Ishikawa (cell line): ENCODE results near the gene ST3GAL3.

Experiments
- CREB1 ChIP-seq: IDR thresholded peaks from 2 replicates; pipeline ENCODE4 v1.6.1; 2012; ENCODE audit warnings: low read depth
- MAX ChIP-seq: IDR thresholded peaks from 2 replicates; pipeline ENCODE4 v1.6.1; 2012

- TF ChIP-seq CREB1 (no peak), MAX (no peak)
Measured at GRCh38 chr1:43688594-43689000, 18.7 kb upstream of the ST3GAL3 start.
